SK-N-SH (cell line): ENCODE results near the gene TPPP. TPM values are rescaled to one million over a fixed set of nuclear protein-coding genes. Genes with fewer than 3 reads are reported as not detected.

Source experiments
- GABPA ChIP-seq: IDR thresholded peaks from 2 replicates; pipeline ENCODE4 v1.4.0; 2012; ENCODE audit warnings: low read depth, mild to moderate bottlenecking
- polyA plus RNA-seq, 3 experiments: library from polyadenylated mRNA; depleted of rRNA; stranded (reverse); fragments of >200 nt; gene quantifications; 2 replicates each; pipeline ENCODE4 v1.2.3, GENCODE V29; 2012
- TF ChIP-seq, protein P1 (sequence below): IDR thresholded peaks from 2 replicates; pipeline ENCODE4 v1.4.0; 2012; ENCODE audit warnings: low read depth, borderline replicate concordance
- TF ChIP-seq, protein P2 (sequence below): fragments of 200-600 bp; sonication (generic); IDR thresholded peaks from 2 replicates; pipeline ENCODE4 v1.6.1; 2017; ENCODE audit warnings: antibody characterized with exemption, mild to moderate bottlenecking, moderate library complexity

TPPP gene
- polyA plus RNA-seq, 1 of the 3 experiments (the other 2 are of a cell fraction), result 0.05 TPM

DNA sequence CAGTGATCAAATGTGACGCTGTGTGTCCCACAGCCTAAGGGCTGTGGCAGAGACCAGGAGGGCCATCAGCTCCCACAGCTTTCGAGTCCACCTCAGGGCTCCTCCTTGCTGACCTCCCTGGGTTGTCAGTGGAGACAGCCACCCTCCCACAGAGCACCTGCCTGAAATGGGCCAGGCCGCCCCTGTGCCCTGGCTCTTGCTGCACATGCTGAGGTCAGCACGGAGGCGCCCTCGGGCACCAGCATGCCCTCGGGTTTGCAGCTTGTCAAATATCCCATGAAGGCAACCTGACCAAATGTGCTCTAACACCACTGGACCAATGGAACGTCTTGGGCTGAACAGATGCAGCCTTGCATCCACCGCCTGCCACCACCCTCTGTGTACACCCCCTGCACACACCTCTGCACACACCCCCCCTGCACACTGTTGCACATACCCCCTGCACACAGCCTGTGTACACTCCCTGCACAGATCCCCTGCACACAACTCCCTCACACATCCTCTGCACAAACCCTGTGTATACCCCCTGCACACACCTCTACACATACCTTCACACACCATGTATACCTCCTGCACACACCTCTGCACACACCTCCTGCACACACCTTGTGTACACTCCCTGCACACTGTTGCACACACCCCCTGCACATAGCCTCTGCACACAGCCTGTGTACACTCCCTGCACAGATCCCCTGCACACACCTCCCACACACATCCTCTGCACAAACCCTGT is 83.0 kb downstream of the TPPP start (continued):
- TF ChIP-seq, protein P1, sequence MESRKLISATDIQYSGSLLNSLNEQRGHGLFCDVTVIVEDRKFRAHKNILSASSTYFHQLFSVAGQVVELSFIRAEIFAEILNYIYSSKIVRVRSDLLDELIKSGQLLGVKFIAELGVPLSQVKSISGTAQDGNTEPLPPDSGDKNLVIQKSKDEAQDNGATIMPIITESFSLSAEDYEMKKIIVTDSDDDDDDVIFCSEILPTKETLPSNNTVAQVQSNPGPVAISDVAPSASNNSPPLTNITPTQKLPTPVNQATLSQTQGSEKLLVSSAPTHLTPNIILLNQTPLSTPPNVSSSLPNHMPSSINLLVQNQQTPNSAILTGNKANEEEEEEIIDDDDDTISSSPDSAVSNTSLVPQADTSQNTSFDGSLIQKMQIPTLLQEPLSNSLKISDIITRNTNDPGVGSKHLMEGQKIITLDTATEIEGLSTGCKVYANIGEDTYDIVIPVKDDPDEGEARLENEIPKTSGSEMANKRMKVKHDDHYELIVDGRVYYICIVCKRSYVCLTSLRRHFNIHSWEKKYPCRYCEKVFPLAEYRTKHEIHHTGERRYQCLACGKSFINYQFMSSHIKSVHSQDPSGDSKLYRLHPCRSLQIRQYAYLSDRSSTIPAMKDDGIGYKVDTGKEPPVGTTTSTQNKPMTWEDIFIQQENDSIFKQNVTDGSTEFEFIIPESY, result no peak
- TF ChIP-seq, protein P2, sequence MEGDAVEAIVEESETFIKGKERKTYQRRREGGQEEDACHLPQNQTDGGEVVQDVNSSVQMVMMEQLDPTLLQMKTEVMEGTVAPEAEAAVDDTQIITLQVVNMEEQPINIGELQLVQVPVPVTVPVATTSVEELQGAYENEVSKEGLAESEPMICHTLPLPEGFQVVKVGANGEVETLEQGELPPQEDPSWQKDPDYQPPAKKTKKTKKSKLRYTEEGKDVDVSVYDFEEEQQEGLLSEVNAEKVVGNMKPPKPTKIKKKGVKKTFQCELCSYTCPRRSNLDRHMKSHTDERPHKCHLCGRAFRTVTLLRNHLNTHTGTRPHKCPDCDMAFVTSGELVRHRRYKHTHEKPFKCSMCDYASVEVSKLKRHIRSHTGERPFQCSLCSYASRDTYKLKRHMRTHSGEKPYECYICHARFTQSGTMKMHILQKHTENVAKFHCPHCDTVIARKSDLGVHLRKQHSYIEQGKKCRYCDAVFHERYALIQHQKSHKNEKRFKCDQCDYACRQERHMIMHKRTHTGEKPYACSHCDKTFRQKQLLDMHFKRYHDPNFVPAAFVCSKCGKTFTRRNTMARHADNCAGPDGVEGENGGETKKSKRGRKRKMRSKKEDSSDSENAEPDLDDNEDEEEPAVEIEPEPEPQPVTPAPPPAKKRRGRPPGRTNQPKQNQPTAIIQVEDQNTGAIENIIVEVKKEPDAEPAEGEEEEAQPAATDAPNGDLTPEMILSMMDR, result no peak
- no peak for TF ChIP-seq GABPA

Other genes starting within 250 kb of the TPPP start
- 1.9 and 2.1 TPM in 2 replicates for gene SLC9A3, start 168.9 kb downstream of the TPPP start, polyA plus RNA-seq (2012; rRNA removed)
- gene CEP72, start 81.0 kb downstream of the TPPP start, polyA plus RNA-seq (2012; rRNA removed), result 3.3 and 4.4 TPM in 2 replicates
- gene ZDHHC11B, start 91.4 kb upstream of the TPPP start, polyA plus RNA-seq (2012; rRNA removed), result not detected in 2 replicates
- 0.65 and 0.76 TPM in 2 replicates for gene ZDHHC11, start 157.6 kb upstream of the TPPP start, polyA plus RNA-seq (2012; rRNA removed)
- 17.5 and 19.5 TPM in 2 replicates for gene BRD9, start 199.4 kb upstream of the TPPP start, polyA plus RNA-seq (2012; rRNA removed)
- gene TRIP13, start 199.5 kb upstream of the TPPP start, polyA plus RNA-seq (2012; rRNA removed), result 21.2 and 24.1 TPM in 2 replicates